Stimulated activated naive CD8-positive, alpha-beta T cell treated with anti-CD3 and anti-CD28 coated beads, Interleukin-15, amount 100 ng/mL, for 72 hours (primary cell): Measurements from ENCODE around the gene POLR2B.
"Not testable (repeated sequence)": the region's sequence is repeated elsewhere in the genome, so short reads cannot be mapped to it uniquely, and the experiment has no call there.

ENCODE experiments used
- ATAC-seq: fragments of 150-1000 bp; cut with Tn5 transposase; 2 replicates; pipeline ENCODE4 v1.10.0; 2021; ENCODE audit warnings: mild to moderate bottlenecking, moderate library complexity
- DNase-seq, 2 donors: peaks; one replicate each; pipeline ENCODE4 v3.0.0; 2021 to 2022
- H3K27ac Mint-ChIP-seq, 2 donors: one replicate each; pipeline ENCODE4 v1.8.0; 2022; ENCODE audit warnings: mild to moderate bottlenecking in 2 of 2, mixed read lengths in 2 of 2, moderate library complexity in 2 of 2
- H3K27me3 Mint-ChIP-seq: one replicate; pipeline ENCODE4 v1.8.0; 2022; ENCODE audit warnings: mixed read lengths
- H3K4me1 Mint-ChIP-seq: one replicate; pipeline ENCODE4 v1.8.0; 2022; ENCODE audit warnings: mild to moderate bottlenecking, mixed read lengths
- H3K4me3 Mint-ChIP-seq, 2 donors: one replicate each; pipeline ENCODE4 v1.8.0; 2022; ENCODE audit warnings: mild to moderate bottlenecking in 2 of 2, mixed read lengths in 2 of 2, moderate library complexity in 1 of 2
- H3K9me3 Mint-ChIP-seq, 2 donors: one replicate each; pipeline ENCODE4 v1.8.0; 2022; ENCODE audit warnings: mixed read lengths in 2 of 2

Gene POLR2B

DNA sequence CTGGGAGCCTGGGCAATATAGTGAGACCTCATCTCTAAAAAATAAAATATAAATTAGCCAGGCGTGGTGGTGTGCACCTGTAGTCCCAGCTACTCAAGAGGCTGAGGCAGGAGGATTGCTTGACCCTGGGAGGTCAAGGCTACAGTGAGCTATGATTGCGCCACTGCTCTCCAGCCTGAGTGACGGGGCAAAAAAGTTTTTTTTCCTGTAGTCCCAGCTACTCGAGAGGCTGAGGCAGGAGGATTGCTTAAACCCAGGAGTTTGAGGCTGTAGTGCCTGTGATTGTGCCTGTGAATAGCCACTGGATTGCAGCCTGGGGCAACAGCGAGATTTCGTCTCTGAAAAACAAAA, 82.0 kb downstream of the POLR2B start:
- peaks cover 19% of the 10 kb centered on the region for H3K27me3 Mint-ChIP-seq
- not testable (repeated sequence) for ATAC-seq, H3K4me3 Mint-ChIP-seq, DNase-seq, H3K9me3 Mint-ChIP-seq, H3K27ac Mint-ChIP-seq, H3K4me1 Mint-ChIP-seq

DNA sequence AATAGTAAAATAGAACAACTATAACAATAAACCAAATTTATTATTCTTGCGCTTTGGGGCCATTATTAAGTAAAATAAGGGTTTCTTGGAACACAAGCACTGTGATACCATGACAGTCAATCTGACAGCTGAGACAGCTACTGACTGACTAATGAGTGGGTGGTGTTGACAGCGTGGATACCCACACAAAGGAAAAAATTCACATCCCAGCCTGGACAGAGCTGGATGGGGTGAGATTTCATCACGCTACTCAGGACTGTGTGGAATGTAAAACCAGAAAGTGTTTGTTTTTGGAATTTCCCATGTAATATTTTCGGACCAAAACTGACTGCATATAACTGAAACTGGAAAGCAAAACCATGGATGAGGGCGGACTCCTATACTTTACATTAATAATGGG, 82.7 kb downstream of the POLR2B start:
- H3K27me3 Mint-ChIP-seq = peaks cover 12% of the 10 kb centered on the region
- no peak overlapping the region for H3K27ac Mint-ChIP-seq
- H3K4me1 Mint-ChIP-seq = no peaks in the 10 kb centered on the region
- H3K4me3 Mint-ChIP-seq = no peak overlapping the region
- no peaks in the 10 kb centered on the region for H3K9me3 Mint-ChIP-seq
- DNase-seq (no peak), ATAC-seq (no peak)

DNA sequence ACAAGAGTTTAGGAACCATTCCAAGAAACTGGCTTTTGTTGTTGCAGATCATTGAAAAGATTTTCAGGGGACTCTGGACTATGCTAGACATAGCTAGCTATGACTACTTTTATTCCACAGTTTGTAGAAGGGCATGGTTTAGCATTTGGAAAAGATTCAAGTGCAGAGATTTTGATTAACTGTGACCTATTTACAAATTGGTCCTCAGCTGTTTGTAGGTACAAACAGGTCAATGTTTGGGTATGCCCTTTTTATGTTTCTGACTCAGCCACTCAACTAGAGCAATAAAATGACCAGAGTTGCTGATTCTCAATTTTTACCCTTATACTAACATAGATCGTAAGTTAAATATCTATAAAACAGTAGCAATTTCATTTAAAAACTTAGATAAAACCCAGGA, 84.8 kb downstream of the POLR2B start:
- Mint-ChIP-seq H3K9me3 (no peaks in the 10 kb centered on the region), H3K27ac (no peak overlapping the region), H3K4me1 (no peaks in the 10 kb centered on the region), H3K4me3 (no peak overlapping the region), H3K27me3 (no peaks in the 10 kb centered on the region)
- DNase-seq (no peak), ATAC-seq (no peak)

DNA sequence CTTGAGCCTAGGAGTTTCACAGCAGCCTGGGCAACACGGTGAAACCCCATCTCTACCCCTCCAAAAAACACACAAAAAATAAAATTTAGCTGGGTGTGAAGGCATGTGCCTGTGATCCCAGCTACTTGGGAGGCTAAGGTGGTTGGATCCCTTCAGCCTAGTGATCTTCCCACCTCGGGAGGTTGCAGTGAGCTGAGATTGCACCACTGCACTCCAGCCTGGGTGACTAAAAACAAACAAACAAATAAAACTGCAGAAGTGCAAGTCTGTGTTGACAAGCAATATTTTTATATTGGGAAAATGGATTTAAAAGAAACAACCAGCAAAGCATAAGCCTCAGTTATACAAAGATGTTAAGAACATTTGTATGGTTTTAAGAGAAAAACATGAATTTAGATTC, 85.4 kb downstream of the POLR2B start:
- Mint-ChIP-seq H3K9me3 (no peaks in the 10 kb centered on the region), H3K4me1 (no peaks in the 10 kb centered on the region), H3K27ac (no peak overlapping the region), H3K4me3 (no peak overlapping the region), H3K27me3 (no peaks in the 10 kb centered on the region)
- DNase-seq = no peak
- ATAC-seq = no peak

DNA sequence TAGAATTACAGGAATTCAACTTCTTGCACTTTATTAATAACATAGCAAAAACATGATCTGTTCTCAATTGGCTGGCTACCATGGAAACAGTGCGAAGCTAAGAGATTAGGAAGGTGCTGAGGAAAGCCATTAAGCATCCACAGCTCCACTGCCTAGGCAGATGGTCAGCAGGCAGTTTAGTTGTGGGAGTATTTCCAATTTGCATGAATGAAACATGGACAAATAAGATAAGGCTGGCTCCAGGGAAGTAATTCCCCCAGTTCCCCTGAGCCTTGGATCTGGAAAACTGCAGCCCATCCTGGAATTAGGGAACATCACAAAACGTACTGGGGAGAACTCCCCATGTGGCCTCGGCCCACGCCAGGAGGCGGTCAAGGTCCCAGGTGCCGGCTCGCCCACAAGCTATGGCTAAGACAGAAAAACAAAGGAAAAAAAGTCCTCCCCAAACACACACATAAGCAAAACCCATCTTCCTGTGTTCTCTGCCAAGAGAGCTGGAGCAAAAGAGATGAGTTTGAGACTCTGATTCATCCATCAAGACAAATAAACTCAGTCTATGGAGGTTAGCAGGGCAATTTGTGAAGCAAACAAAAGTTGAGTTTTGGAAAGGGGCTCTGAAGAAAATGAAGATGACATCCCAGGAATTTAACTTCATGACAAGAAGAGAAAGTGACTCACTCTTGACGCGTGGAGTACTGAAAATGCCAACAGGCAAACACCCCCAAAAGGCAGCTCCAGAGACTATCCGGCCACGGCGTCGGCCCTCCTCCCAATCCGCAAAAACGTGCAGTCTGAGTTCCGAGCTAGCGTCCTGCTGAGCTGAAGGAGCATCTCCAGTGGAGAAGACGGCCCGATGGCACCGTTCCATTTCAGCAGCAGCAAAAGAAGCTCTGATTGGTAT, 86.4 kb downstream of the POLR2B start:
- ATAC-seq = no peak
- Mint-ChIP-seq H3K27me3 (no peaks in the 10 kb centered on the region), H3K4me3 (no peak overlapping the region), H3K27ac (no peak overlapping the region), H3K9me3 (no peaks in the 10 kb centered on the region), H3K4me1 (no peaks in the 10 kb centered on the region)
- no peak for DNase-seq

DNA sequence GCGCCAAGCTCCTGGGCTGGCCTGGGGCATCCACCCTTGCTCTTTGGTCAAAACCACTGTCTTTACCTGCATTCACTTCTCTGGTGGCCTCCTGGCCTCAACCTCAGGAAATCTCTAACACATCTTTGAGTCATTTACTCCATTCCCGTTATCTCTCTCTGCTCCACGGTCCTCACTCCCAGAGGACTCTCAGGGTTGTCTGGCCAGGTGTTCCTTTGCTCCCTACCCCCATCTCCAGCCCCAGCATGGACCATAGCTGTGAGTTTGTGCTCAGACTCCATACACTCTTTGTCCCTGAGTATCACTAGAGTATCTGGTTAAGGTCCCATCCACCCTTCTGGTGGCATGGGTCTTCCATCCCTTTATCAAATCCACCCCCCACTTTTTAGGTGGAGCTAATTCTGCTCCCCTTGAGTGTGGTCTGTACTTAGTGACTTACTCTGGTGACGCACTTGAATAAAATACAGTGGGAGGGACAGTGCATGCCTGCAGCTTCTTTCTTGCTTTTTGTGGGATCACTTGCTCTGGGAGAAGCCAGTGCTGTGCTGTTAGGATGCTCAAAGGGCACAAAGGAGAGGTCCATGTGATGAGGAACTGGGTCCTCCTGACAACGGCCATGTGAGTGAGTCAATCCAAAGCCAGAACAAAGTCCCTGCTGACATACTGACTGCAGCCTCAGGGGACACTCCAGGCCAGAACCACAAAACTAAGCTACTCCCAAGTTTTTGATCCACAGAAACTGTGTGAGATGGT, 87.2 kb downstream of the POLR2B start:
- no peaks in the 10 kb centered on the region for H3K4me1 Mint-ChIP-seq
- no peak overlapping the region for H3K27ac Mint-ChIP-seq

DNA sequence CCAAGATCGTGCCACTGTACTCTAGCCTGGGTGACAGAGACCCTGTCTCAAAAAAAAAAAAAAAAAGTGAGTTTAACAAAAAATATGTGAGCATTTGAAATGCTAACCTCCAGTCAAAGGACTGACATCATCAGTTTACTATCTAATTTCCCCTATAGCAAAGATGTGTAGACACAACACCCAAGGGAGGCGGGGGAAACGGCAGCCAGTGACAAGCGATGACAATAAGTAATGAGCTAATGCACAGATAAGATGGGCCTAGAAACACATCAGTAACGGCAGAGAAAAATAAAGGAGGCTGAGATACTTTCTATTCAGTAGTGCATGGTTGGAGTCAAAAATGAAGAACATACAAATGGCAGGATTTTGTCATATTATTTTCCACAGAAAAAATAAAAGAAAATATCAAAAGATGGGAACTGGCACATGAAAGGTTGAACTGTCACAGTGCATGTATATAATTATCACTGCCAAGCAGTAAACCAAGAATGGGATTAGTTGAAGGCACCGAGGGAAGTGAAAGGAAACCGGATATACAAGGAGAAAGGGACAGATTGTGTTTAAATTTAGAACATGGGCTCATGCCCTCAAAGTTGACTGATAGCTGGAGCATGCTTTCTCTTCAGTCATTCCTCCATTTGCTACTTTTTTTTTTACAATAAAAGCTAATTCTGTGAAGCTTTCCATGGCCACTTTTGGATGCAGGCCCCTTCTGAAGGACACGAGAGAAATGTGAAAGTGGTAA, 89.7 kb downstream of the POLR2B start:
- no peak for ATAC-seq
- Mint-ChIP-seq H3K4me3 (no peak overlapping the region), H3K9me3 (no peaks in the 10 kb centered on the region), H3K4me1 (no peaks in the 10 kb centered on the region), H3K27ac (peak overlapping the region in 1 of 2 donors; percentile 44), H3K27me3 (no peaks in the 10 kb centered on the region)
- no peak for DNase-seq

More for the DNA sequence above, 87.2 kb downstream of the POLR2B start:
- no peak for DNase-seq
- no peak for ATAC-seq
- H3K9me3 Mint-ChIP-seq = no peaks in the 10 kb centered on the region
- H3K4me3 Mint-ChIP-seq = no peak overlapping the region
- H3K27me3 Mint-ChIP-seq = no peaks in the 10 kb centered on the region

DNA sequence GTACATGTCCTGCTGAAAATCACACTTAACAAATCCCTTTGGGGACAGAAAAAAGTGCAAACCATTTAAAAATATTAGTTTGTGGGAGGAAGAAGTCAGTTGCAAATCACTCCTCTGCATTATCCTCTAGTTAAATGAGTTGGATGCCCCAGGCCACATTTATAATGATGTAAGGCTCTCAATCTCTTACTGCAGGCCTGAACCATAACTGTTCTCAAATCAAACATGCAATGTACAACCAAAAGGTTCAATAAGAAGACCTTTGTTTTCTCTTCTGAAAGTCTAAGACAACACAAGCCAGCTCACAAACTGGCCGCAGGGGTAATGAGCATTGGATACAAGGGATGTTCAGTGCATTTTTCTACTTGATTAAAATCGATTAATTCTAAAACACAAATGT, 91.8 kb downstream of the POLR2B start:
- Mint-ChIP-seq H3K27me3 (peaks cover 5% of the 10 kb centered on the region), H3K27ac (no peak overlapping the region), H3K4me3 (no peak overlapping the region), H3K9me3 (no peaks in the 10 kb centered on the region), H3K4me1 (no peaks in the 10 kb centered on the region)
- ATAC-seq (no peak), DNase-seq (no peak)

DNA sequence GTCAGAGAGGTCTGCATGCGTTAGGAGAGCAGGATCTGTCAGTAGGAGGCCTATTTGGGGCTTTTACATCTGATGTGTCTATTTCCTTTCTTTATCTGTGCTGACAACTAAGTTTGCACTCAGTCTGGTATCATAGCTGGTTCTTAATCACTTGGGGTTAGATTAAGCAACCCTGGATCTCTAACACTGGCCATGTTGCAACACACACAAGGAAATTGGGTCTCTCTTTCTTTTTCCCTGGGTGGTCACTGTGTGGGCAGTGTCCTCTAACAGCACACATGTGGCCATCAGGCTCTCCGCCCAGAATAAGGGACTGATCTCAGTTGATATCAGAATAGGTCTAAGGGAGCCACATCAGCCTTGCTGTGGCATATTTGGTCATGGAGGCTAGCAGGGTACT, 92.6 kb downstream of the POLR2B start:
- peaks cover 8% of the 10 kb centered on the region for H3K27me3 Mint-ChIP-seq
- no peak for DNase-seq
- H3K4me3 Mint-ChIP-seq = no peak overlapping the region
- no peak overlapping the region for H3K27ac Mint-ChIP-seq
- no peak for ATAC-seq
- H3K9me3 Mint-ChIP-seq = no peaks in the 10 kb centered on the region
- no peaks in the 10 kb centered on the region for H3K4me1 Mint-ChIP-seq

DNA sequence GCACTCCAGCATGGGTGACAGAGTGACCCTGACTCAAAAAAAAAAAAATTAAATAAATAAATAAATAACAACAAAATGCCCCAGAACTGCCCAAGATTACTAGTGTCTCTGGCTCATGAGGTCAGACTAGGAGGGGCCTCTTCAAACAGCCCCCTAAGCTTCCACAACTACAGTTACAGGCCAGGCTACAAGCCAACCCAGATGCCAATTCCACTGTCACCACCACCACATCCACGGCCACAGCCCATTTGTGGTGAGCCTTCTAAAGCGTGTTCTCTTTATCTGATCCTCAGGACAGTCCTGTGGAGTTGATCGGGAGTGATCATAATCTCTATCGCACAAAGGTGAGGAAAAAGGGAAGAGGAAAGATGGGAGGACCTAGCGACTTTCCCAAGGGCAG, 94.9 kb downstream of the POLR2B start:
- H3K4me3 Mint-ChIP-seq = no peak overlapping the region
- no peak overlapping the region for H3K27ac Mint-ChIP-seq
- no peaks in the 10 kb centered on the region for H3K9me3 Mint-ChIP-seq
- no peaks in the 10 kb centered on the region for H3K4me1 Mint-ChIP-seq
- DNase-seq = no peak
- peaks cover 8% of the 10 kb centered on the region for H3K27me3 Mint-ChIP-seq
- no peak for ATAC-seq

DNA sequence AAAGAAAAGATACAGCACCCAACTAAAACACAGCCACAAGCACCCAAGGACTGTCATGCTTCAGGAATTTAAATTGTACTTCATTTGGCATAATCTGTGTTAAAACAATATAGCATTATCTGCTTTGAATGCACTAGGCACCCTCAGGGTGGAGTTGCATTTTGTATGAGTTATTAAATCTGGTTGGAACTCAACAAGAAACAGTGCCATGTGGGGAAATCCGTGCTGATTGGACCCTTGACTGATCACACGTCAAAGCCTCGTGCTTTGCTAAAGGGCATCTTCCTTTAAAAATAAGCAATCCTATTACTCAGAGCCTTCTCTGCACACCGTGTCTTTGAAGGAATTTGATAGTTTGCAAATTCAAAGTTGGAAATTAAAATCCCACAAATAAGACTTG, 96.0 kb downstream of the POLR2B start:
- DNase-seq = no peak
- no peaks in the 10 kb centered on the region for H3K4me1 Mint-ChIP-seq
- H3K27ac Mint-ChIP-seq = no peak overlapping the region
- no peaks in the 10 kb centered on the region for H3K9me3 Mint-ChIP-seq
- no peak for ATAC-seq
- peaks cover 8% of the 10 kb centered on the region for H3K27me3 Mint-ChIP-seq
- H3K4me3 Mint-ChIP-seq = no peak overlapping the region

DNA sequence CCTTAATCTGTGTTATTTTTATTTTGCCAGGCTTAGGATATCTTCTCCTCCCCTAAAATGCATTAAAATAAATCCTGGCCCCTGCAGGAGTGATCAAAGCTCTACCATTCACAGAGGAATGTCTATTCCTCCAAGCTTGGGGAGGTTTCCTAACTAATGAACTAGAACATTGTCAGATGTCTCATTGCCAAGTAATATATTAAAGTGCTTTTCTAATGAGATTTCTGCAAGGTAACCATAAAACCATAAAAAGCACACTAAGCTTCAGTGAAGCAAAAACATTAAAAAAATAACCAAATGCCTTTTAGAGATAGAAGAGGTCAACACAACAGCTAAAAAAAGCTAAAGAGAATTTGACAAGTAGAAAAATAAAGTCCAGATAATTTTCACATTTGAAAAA, 96.7 kb downstream of the POLR2B start:
- H3K27me3 Mint-ChIP-seq = peaks cover 10% of the 10 kb centered on the region
- ATAC-seq (no peak), DNase-seq (no peak)
- no peaks in the 10 kb centered on the region for H3K4me1 Mint-ChIP-seq
- H3K27ac Mint-ChIP-seq = no peak overlapping the region
- no peak overlapping the region for H3K4me3 Mint-ChIP-seq
- no peaks in the 10 kb centered on the region for H3K9me3 Mint-ChIP-seq

DNA sequence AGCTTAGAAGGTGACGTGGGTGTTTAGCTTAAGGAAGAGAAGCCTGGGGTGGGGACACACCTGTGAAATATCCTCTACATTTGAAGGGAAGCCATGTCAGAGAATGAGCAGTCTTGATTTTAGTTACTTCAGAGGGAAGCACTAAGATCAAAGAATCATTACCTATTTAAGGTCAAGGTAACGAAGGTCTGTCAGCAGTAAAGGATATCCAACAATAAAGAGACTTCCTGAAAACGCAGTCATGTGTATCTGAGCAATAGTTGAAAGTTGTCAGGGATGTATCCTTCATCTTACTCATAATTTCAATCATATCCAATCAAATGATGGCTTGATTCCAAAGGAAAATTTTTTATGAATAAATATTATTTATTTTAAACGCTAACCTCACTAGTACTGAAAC, 98.0 kb downstream of the POLR2B start:
- ATAC-seq (no peak), DNase-seq (no peak)
- no peak overlapping the region for H3K4me3 Mint-ChIP-seq
- no peaks in the 10 kb centered on the region for H3K9me3 Mint-ChIP-seq
- H3K27ac Mint-ChIP-seq = no peak overlapping the region
- peaks cover 16% of the 10 kb centered on the region for H3K27me3 Mint-ChIP-seq
- H3K4me1 Mint-ChIP-seq = no peaks in the 10 kb centered on the region

DNA sequence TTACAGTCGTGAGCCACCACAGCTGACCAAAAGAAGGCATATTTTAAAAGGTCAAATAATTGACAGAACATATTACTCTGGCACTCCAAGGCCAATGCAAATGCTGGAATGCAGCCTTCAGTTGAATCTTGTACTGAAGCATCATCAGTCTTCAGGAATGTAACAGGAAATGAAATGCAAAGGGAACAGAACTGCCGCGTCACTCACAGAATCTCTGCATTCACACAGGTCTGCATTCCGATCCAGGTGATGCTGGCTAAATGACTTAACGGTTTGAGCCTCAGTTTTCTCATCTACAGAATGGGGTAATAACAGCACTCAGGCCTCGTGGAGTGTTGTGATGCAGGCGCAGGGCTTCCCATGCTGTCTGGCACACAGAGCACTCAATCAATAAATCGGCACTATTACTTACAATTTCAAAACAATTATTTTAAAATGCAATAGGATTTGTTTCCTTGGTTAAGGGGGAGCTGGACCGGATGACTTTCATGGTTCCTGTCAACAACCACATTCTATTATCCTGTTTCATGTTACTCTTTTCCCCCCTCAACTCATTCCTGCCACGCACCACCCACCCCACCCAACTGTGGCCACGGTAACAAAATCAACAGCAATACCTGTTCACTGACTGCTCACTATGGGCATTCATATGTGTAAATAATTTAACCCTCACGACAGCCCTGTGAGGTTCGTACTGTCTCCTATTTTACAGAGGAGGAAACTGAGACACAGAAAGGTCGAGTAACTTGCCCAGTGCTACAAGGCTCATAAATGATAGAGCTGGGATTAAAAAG, 99.1 kb downstream of the POLR2B start:
- Mint-ChIP-seq H3K9me3 (no peaks in the 10 kb centered on the region), H3K4me3 (no peak overlapping the region), H3K27me3 (peaks cover 16% of the 10 kb centered on the region), H3K27ac (no peak overlapping the region), H3K4me1 (no peaks in the 10 kb centered on the region)
- DNase-seq (no peak), ATAC-seq (no peak)
